HG03442 (cell line): Measurements from ENCODE around the gene GPR176.
"Not testable (repeated sequence)": the region's sequence is repeated elsewhere in the genome, so short reads cannot be mapped to it uniquely, and the experiment has no call there.

Source experiments
- ATAC-seq: cut with Tn5 transposase; IDR thresholded peaks from one replicate; pipeline ENCODE4 v1.9.1; 2021; ENCODE audit warnings: mild to moderate bottlenecking, moderate library complexity; ENCODE audit not compliant: unreplicated experiment

Gene GPR176

DNA sequence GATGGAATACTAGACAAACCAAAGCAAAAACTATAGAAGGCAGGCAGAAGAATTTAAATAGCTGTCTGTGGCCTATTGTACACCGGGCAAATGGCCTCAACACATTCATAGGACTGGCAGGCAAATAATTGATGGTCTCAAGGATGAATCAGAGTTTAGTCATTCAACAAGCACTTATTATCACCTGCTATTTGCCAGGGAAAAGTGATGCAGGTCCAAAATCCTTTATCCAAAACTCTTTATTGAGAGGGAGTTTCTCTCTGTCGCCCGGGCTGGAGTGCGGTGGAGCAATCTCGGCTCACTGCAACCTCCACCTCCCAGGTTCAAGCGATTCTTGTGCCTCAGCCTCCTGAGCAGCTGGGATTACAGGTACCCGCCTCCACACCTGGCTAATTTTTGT lies 16.1 kb upstream of the GPR176 start:
- ATAC-seq = no peak

DNA sequence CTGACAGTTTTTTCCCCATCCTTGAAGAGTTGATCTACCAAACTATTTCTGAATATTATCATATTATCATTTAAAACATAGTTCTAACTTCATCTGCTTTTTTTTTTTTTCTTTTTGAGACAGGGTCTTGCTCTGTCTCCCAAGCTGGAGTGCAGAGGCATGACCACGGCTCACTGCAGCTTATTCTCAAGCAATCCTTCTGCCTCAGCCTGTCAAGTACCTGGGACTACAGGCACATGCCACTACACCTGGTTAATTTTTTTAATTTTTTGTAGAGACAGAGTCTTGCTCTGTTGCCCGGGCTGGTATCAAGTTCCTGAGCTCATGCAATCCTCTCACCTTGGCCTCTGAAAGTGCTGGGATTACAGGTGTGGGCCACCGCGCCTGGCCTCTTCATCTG lies 15.2 kb upstream of the GPR176 start:
- no peak for ATAC-seq

DNA sequence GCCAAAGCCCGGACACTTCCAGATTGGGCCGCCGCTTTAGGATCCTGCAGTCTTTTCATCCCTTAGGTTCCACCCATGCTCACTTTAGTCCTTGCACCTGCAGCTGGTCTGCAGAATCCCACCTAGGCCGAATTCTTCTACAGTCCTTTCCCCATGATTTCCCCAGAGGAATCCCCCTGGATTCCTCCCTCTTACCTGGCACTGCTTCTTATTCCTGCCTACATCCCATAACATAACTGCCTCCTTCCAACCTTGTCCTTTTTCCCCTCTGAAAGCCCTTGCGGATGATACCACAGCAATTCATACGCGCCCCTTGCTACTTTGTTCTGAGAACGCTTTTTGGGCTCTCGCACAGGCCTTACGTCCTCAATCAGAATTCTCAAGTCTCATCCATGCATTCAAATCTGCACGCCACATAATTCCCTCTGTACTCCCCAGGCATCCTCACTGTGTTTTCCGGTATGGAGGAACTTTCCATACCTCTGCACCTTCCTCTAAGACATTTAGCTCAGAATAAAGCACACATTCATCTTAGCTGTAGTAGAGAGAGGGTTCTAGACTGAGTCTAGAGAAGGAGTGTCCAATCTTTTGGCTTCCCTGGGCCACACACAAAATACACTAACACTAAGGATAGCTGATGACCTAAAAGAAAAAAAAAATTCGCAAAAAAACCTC lies 14.5 kb upstream of the GPR176 start:
- no peak for ATAC-seq

DNA sequence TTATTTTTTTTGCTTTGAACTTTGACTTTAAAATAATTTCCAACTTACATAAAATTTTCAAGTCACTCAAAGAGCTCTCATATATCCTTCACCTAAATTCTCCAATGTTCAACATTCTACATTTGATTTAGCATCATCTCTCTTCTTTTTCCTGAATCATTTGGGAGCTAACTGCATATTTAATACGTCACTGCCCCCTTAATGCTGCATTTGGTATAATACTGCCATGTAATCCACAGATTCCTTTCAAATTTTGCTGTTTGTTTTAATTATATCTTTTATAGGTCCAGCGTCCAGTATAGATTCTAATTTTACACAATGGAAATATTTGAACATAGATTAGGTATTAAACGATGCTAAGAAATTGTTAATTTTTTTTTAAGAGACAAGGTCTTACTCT lies 11.5 kb upstream of the GPR176 start:
- no peak for ATAC-seq

DNA sequence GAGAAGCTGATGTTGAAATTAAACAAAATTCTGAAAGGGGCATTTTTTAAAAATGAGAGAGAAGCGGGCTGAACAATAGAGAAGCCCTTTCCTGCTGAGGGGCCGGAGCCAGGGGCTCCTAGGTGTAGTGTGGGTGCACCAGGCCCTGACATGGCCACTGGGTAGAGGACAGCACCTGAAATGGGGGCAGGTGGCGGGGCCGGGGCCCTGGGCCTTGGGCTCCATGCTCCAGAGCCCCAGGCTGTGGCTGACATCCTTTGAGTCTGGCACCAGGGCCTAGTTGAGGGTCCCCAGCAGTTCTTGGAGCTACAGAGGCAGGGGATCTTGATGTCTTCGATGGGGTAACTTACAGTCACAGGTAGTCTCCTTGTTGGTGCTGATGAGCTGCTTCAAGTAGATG lies 6.5 kb upstream of the GPR176 start:
- ATAC-seq = no peak

DNA sequence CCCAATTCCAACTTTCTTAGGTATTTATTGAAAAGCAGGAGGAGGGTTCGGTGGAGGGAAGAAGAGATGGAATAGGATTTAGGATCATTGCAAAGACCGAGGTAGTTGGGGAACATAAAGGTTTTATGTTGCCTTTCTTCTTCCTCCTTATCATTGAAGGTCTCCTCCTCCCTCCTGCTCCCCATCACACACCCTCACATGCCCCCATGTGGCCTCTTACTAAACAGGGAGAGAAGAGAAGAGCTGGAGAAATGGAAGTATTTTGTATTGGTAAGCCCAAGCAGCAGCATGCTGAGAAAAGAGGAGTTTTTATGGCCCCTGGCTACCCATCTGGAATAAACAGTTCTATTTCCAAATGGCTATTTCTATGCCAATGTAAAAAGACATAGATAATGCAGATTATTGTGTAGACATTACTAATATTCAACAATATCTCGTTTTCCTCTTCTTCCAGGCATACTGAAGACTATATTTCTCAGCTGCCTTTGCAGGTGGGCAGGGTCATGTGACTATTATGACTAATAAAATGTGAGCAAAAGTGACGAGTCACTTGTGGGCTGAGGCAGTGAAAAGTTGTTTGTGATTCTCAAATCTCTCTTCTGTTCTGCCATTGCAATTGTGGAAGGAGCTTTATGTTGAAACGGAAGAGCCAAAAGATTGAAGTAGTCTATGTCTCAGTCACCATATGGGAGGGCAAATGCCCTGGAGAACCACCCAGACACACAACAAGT lies 5.2 kb upstream of the GPR176 start:
- ATAC-seq = no peak

DNA sequence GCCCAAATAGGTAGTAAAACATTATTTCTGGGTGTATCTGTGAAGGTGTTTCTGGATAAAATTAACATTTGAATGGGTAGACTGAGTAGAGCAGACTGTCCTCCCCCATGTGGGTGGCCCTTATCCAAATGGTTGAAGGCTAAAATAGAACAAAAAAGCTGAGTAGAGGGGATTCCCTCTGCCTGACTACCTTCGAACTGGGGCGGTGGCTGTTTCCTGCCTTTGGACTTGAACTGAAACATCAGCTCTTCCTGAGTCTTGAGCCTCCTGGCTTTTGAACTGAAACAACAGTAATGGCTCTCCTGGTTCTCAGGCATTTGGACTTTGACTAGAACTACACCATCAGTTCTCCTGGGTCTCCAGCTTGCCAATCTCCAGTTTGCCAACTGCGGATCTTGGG lies 4.4 kb upstream of the GPR176 start:
- ATAC-seq = no peak

DNA sequence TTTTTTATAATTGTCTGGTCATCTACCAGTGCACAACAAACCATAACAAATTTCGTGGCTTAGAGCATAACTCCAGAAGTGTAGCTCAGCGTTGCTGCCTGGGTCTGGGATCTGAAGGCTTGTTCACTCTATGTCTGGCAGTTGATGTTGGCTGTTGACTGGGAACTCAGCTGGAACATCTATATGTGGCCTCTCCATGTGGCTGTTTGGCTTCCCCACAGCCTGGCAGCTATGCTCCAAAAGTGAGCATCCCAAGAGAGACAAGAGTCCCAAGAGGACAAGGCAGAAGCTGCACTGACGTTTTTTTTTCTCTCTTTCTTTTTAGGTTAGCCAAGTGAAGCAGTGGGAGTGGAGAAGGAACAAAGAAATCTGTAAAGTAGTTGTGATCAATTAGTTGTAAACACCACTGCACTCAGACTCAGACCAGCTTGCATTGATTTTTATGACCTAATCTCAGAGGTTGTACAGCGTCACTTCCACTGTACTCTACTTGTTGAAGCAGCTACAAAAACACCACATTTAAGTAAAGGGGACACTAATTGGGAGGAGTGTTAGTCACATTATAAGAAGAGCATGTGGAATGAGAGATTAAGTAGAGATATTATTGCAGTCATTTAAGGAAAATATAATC lies 2.5 kb upstream of the GPR176 start:
- ATAC-seq = no peak

DNA sequence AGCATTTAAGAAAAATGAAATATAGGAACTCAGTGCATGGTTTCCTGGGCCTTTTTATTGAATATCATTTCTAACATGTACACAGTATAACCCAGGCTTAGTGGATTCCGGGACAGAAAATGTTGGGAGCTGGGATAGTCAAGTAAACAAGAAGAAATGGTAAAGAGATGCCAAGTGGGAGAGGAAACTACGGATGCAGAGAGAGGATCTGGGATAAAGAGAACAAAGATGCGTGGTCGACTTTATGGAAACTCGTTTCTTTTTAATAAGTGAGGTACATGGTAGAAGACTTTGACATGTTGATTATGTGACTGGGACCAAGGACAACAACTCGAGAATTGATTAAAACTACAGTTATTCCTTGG lies 1.2 kb upstream of the GPR176 start:
- no peak for ATAC-seq

DNA sequence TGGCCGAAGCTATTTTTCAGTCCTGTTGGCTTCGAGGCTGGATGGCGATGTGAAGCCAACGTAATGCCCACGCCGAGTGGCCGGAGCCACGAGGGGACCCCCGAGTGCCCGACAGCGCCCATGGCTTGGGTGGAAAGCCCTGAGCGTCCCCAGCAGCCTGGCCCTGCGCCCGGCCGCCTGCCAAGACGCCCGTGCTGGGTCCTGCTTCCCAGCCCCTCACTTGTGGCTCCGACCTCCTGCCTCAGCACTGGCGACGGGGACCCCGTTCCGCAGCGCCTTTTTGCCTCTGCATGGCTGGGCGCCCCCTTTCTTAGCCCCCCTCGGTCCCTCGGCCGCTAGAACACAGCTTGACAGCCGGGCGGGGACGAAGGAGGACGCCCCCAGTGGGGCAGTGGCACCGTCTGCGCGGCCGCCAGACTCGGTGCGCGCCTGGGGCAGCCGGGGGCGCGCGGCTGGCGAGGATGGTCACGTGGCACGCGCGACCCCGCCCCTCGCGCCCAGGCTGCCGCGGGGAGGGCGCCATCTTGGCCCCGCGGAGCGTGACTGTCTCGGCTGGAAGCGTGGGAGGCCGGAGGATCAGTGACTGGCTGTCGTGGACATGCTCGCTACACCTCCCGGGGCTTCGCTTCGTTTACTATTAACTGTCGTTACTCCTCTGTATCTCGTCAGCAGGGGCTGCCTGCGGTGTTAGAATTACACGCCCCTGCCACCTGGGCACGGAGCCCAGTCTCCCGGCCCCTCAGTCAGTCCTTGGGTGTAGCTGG lies 626 bp upstream of the GPR176 start:
- ATAC-seq = peak; percentile 85

DNA sequence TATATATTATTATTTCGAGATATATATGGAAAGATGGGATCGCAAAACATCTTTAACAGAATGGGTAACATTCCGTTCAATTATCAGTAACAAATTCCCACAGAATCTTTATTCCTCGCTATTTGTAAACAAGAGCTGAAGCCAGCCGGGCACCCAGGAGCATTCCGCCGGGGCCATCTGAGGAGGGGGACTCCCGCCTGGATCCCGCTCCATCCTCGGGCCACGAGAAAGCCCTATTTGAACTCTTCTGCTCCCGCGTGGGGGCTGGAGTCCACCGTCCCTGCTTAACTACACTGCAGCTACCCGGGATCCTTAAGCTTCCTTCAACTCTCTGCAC lies 687 bp downstream of the GPR176 start:
- ATAC-seq = no peak

DNA sequence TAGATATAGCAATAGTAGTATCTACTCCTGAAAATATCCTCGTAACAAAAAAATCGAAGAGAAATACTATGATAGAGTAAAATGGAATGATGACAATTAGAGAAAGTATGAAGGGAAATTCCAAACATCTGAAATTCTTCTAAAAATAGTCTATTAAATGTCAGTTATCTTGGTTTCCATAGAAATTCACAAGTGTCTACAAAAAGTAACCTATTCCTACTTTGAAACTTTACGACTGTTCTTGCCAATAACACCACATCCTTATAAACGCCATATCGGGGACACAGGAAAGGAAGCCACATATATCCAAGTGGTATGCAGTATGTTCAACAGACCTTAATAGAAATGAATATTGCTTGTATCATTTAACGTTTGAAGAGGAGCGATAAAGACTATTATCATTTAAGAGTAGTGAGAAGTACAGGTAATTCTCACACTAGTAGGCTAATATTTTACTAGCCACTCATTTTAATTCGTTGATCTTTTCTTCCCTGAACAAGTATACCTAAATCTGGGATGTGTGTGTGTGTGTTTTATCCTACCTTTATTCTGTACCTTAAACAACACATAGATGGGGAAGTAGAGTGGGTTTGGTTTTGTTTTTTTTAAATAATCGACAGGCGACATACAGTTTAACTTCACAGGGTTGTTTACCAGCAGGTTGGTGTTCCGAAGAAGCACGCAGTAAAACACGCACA lies 1.2 kb downstream of the GPR176 start:
- no peak for ATAC-seq

DNA sequence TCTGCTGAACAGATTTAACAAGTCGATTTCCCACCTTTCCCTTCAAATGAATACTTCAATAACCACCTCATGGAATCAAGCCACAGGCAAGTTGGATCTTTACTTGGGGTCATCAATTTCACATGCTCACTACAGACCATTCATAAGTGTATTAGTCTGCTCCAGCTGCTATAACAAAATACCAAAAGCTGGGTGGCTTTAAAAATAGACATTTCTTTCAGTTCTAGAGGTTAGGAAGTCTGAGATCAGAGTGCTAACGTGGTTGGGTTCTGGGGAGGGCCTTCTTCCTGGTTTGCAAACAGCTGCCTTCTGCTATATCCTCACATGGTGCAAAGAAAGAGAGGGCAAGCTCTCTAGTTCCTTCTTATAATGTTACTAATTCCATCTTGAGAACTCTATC lies 5.1 kb downstream of the GPR176 start:
- ATAC-seq = no peak

DNA sequence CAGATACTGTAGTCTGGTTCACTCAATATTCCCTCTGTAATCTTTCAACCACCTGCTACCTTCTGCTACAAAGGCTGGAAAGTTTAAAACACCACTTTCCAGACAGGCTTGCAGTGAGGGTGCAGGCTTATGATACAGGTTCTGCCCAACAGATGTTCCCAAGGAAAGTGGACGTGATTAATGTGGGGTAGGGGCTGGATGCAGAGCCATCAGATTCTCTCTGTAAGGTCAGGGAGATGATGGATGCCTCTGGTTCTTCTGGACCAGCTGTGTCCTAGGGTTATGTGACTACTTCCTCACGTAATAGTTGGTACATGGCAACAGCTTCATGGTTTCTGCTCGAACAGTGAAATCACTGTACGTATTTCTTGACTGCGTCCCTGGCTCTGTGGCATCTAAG lies 11.1 kb downstream of the GPR176 start:
- ATAC-seq = no peak

DNA sequence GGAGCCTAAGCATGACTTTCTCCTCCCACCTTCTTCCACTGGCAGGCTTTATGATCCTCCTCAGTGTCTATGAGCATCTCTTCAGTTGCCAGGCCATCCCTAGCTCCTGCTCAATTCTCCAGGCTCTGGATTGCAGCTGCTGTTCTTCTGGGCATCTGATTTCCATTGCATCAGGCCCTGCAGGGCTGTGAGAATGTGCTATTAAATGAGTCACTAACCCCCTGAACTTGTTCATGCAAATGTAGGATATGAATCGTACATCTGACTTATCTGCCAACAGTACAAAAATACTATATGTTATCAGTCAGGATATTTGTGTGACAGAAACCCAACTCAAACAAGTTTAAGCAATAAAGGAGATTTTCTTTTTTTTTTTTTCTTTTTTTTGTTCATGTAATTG lies 11.9 kb downstream of the GPR176 start:
- ATAC-seq = no peak

DNA sequence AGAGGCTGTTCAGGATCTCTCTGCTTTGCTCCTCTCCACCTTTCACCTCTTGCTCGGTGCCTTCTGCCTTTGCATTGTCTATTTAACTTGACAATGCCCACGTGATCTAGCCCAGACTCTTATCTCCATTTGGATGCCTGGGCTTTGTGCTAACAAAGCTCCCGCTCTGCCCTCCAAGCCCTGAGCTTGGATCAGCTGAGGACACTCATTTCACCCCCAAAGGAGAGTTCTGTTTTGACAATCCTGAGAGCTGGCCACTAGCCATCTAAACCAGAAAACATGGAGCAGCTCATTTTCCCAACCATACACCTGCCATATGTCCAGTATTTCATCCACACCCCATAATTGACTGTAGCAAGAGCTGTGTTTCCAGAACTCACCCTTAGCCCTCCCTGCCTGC lies 12.8 kb downstream of the GPR176 start:
- ATAC-seq = no peak

DNA sequence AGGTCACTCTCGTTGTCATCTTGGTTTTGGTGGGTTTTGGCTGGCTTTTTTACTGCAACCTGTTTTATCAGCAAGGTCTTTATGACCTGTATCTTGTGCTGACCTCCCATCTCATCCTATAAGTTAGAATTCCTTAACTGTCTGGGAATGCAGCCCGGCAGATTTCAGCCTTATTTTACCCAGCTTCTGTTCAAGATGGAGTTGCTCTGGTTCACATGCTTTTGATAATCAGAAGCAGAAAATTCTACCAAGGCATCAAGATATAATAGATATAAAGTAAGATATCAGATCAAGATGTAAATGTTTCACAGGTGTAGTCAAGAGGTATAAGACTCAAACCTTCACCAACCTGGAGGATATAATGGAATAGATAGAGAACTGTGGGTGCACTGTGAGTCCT lies 16.0 kb downstream of the GPR176 start:
- ATAC-seq = no peak

DNA sequence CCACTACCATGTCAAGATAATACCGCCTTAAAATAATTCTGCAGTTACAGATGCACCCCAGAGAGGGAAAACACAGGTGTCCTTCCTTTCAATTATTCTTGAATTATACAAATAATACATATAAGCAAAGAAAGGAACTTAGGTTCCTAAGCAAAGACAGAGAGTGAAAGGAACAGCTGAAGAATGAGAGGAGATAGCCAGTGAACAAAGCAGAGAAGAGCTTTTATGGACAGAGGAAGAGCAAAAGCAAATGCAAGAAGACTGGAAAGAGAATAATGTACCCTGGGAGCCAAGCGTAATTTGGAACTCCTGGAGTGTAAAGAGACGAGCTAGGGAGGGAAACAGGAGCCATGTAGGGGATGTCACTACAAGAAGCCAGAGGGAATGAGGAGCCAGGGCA lies 21.7 kb downstream of the GPR176 start:
- ATAC-seq = no peak

DNA sequence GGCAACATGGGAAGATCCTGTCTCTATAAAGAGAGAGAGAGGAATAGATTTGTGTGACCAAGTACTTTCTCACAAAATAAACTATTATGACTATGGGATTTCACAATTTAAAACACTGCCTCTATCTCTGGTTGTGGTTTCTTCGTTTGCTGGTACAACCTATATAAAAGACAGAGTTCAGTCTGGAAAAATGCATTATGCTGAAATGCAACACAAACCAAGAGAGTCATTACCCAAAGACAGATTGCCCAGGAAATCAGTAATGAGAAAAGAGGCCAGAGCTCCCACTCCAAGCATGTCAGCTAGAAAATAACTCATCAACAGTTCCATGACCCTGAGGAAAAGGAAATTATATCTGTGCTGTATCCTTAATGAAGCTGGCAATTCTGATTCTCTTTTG lies 23.2 kb downstream of the GPR176 start:
- ATAC-seq = no peak

DNA sequence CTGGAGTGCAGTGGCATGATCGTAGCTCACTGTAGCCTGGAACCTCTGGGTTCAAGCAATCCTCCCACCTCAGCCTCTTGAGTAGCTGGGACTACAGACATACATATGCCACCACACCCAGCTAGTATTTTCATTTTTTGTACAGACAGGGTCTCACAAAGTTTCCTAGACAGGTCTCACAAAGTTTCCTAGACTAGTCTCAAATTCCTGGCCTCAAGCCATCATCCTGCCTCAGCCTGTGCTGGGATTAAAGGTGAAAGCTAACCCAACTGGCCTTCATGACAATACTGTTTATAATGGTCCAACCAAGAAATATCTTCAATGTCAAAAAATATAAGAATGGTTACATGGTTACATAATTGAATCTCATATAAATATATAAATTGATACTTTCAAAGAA lies 24.0 kb downstream of the GPR176 start:
- no peak for ATAC-seq

DNA sequence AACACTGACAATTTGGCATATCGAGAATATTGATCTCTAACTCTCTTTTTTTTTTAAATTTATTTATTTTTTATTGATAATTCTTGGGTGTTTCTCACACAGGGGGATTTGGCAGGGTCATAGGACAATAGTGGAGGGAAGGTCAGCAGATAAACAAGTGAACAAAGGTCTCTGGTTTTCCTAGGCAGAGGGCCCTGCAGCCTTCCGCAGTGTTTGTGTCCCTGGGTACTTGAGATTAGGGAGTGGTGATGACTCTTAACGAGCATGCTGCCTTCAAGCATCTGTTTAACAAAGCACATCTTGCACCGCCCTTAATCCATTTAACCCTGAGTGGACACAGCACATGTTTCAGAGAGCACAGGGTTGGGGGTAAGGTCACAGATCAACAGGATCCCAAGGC lies 27.0 kb downstream of the GPR176 start:
- ATAC-seq = not testable (repeated sequence)
